A673 (cell line): Measurements from ENCODE around the gene GARRE1. TPM values are rescaled to one million over a fixed set of nuclear protein-coding genes. Genes with fewer than 3 reads are reported as not detected.

ENCODE experiments used
- BruUV-seq: library from RNA; stranded (reverse); fragments of 400-500 nt; replicated peaks from 2 replicates; lab custom pipeline; 2021; lab: Mats Ljungman, UMichigan
- CTCF ChIA-PET: fragments of 300-600 bp; sonication (Branson Sonifier 250); formaldehyde crosslinking; loops from one replicate; lab custom pipeline; 2022; ENCODE audit warnings: antibody characterized with exemption; lab: Charles Lee
- POLR2A ChIA-PET: fragments of 300-600 bp; sonication (Branson Sonifier 250); formaldehyde crosslinking; loops from one replicate; lab custom pipeline; 2022; ENCODE audit warnings: antibody characterized with exemption; ENCODE audit not compliant: low non-redundant PET; lab: Charles Lee
- DNase-seq: peaks from one replicate; pipeline ENCODE4 v3.0.0-alpha.2; 2015; ENCODE audit warnings: low spot score
- H3K27ac ChIP-seq: fragments of 200-600 bp; sonication (generic); 2 replicates; pipeline ENCODE4 v1.5.1; 2016; ENCODE audit warnings: mixed run types, low read depth, mild to moderate bottlenecking, mixed read lengths, antibody characterized with exemption, low read length; ENCODE audit not compliant: poor library complexity, severe bottlenecking
- H3K27me3 ChIP-seq: fragments of 200-600 bp; sonication (generic); replicated peaks from 2 replicates; pipeline ENCODE4 v1.6.1; 2017; ENCODE audit warnings: mixed run types, low read depth, mild to moderate bottlenecking, mixed read lengths, antibody characterized with exemption, low read length; ENCODE audit not compliant: insufficient read depth, poor library complexity
- H3K36me3 ChIP-seq: fragments of 200-600 bp; sonication (generic); 2 replicates; pipeline ENCODE4 v1.6.1; 2016; ENCODE audit warnings: mixed run types, mild to moderate bottlenecking, mixed read lengths, antibody characterized with exemption, low read length; ENCODE audit not compliant: insufficient read depth, poor library complexity, severe bottlenecking
- H3K4me1 ChIP-seq: fragments of 200-600 bp; sonication (generic); 2 replicates; pipeline ENCODE4 v1.6.1; 2017; ENCODE audit warnings: mixed run types, mild to moderate bottlenecking, mixed read lengths, antibody characterized with exemption, low read length; ENCODE audit not compliant: insufficient read depth, poor library complexity, severe bottlenecking
- H3K4me3 ChIP-seq: fragments of 200-600 bp; sonication (generic); 2 replicates; pipeline ENCODE4 v1.5.1; 2016; ENCODE audit warnings: low read depth, mixed run types, mild to moderate bottlenecking, mixed read lengths, low read length; ENCODE audit not compliant: poor library complexity, severe bottlenecking
- H3K9me3 ChIP-seq: fragments of 200-600 bp; sonication (generic); 2 replicates; pipeline ENCODE4 v1.6.1; 2016; ENCODE audit warnings: mixed run types, low read depth, mild to moderate bottlenecking, mixed read lengths, antibody characterized with exemption, low read length; ENCODE audit not compliant: poor library complexity, severe bottlenecking
- CTCF ChIP-seq: fragments of 300-800, 200-600 bp; sonication (generic); conservative IDR thresholded peaks from 2 replicates; pipeline ENCODE4 v1.5.1; 2017; ENCODE audit warnings: low read depth, mild to moderate bottlenecking, antibody characterized with exemption, low read length, moderate library complexity, mixed read lengths
- EZH2 ChIP-seq: fragments of 200-600 bp; sonication (generic); IDR thresholded peaks from 2 replicates; pipeline ENCODE4 v1.6.1; 2017; ENCODE audit warnings: borderline replicate concordance, low read depth, mild to moderate bottlenecking, mixed read lengths, antibody characterized with exemption, low read length; ENCODE audit not compliant: poor library complexity, severe bottlenecking
- intact Hi-C: fragments of 100-400 bp; cut with micrococcal nuclease; formaldehyde crosslinking; loops from one replicate; pipeline ENCODE4 v1.10.0; 2022; ENCODE audit not compliant: unreplicated experiment
- total RNA-seq: library from RNA; stranded (reverse); gene quantifications from 2 replicates; pipeline ENCODE4 v1.2.3, GENCODE V29; 2021

GARRE1 gene
- total RNA-seq, 1 experiment from 2014 or later: 21.0 TPM

- CTCF ChIA-PET: no interaction called here
- intact Hi-C loops: no loop called here
- H3K4me1 ChIP-seq: no peaks in the 10 kb centered on the region
- H3K4me3 ChIP-seq: no peak overlapping the region
- no peak overlapping the region for H3K27ac ChIP-seq
- no peak for DNase-seq
- POLR2A ChIA-PET: interaction anchor here (0.6 kb wide), 1 partner anchor 9 kb away, joined by 4 read pairs; no protein-coding TSS in a partner anchor
- H3K27me3 ChIP-seq: no peaks in the 10 kb centered on the region
- no TSS peak for BruUV-seq
- no peaks in the 10 kb centered on the region for H3K9me3 ChIP-seq
- H3K36me3 ChIP-seq: no peaks in the 10 kb centered on the region
- TF ChIP-seq CTCF (no peak), EZH2 (no peak)
Measured at GRCh38 chr19:34288381-34288780, 34.0 kb downstream of the GARRE1 start.

DNA sequence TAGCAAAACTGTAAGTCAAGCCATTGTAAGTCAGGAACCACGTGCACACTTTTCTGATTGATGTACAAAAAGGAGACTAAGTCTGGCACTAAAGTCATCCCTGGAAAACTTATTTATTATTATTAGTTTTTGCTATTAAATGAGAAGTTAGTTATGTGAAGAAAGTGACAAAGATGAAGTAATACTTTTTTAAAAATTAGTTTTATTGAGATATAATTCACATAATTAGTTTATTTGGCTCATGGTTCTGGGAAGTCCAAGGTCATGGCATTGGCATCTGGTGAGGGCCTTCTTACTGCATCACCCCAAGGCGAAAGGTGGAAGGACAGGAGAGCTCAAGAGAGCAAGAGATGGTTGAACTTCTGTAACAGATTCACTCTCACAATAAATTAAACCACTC is 36.9 kb downstream of the GARRE1 start:
- no peaks in the 10 kb centered on the region for H3K4me1 ChIP-seq
- DNase-seq: no peak
- TF ChIP-seq CTCF: no peak
- no peak for TF ChIP-seq EZH2
- no peaks in the 10 kb centered on the region for H3K9me3 ChIP-seq
- no TSS peak for BruUV-seq
- H3K27me3 ChIP-seq: no peaks in the 10 kb centered on the region
- ChIA-PET CTCF (no interaction called here), POLR2A (no interaction called here)
- no peaks in the 10 kb centered on the region for H3K36me3 ChIP-seq
- intact Hi-C loops: no loop called here
- H3K27ac ChIP-seq: no peak overlapping the region
- no peak overlapping the region for H3K4me3 ChIP-seq

GRCh38 chr19:34295103-34295502 is 40.7 kb downstream of the GARRE1 start:
- Histone ChIP-seq H3K4me3 (no peak overlapping the region), H3K27ac (no peak overlapping the region), H3K9me3 (no peaks in the 10 kb centered on the region), H3K4me1 (no peaks in the 10 kb centered on the region), H3K36me3 (no peaks in the 10 kb centered on the region), H3K27me3 (no peaks in the 10 kb centered on the region)
- intact Hi-C loops: no loop called here
- ChIA-PET POLR2A (no interaction called here), CTCF (no interaction called here)
- TF ChIP-seq EZH2 (no peak), CTCF (no peak)
- no peak for DNase-seq
- no TSS peak for BruUV-seq
